Cardiac muscle cell (in vitro differentiated cells and primary cell): Measurements from ENCODE around the gene THADA. TPM values are rescaled to one million over a fixed set of nuclear protein-coding genes. Genes with fewer than 3 reads are reported as not detected.

Experiments
- DNase-seq, 2 donors: peaks; one replicate each; pipeline versions ENCODE4 v3.0.0 to v3.0.0-alpha.2; 2010 to 2017; ENCODE audit warnings: low read depth in 1 of 2, low spot score in 1 of 2
- H3K27ac ChIP-seq: fragments of 200-600 bp; sonication (generic); 2 replicates; pipeline ENCODE4 v1.5.1; 2016
- H3K27me3 ChIP-seq: fragments of 200-600 bp; sonication (generic); 2 replicates; pipeline ENCODE4 v1.6.0; 2016; ENCODE audit warnings: control low read depth
- H3K36me3 ChIP-seq: fragments of 200-600 bp; sonication (generic); 2 replicates; pipeline ENCODE4 v1.5.1; 2016; ENCODE audit warnings: control low read depth
- H3K4me1 ChIP-seq: fragments of 200-600 bp; sonication (generic); 2 replicates; pipeline ENCODE4 v1.8.1; 2017; ENCODE audit warnings: low read depth, mild to moderate bottlenecking, mixed run types
- H3K4me3 ChIP-seq: fragments of 200-600 bp; sonication (generic); 2 replicates; pipeline ENCODE4 v1.5.1; 2016; ENCODE audit warnings: mild to moderate bottlenecking
- H3K9me3 ChIP-seq: fragments of 200-600 bp; sonication (generic); 2 replicates; pipeline ENCODE4 v1.5.1; 2017; ENCODE audit warnings: low read depth, mild to moderate bottlenecking, control low read depth
- polyA plus RNA-seq: library from polyadenylated mRNA; unstranded; fragments of >200 nt; fragmentation: Nextera tagmentation; extraction: Ambion mirVana; gene quantifications from 2 replicates; pipeline ENCODE4 v1.2.1, GENCODE V29; 2016
- total RNA-seq: library from RNA; depleted of rRNA; stranded (reverse); fragments of >200 nt; gene quantifications from 2 replicates; pipeline ENCODE4 v1.2.3, GENCODE V29; 2016
- TF ChIP-seq, protein P1 (sequence below): IDR thresholded peaks from 2 replicates; pipeline ENCODE4 v1.5.1; 2012; ENCODE audit warnings: low read depth, mild to moderate bottlenecking, low read length

Gene THADA
- total and polyA plus RNA-seq, 2 experiments from 2014 or later: 11.9 to 17.3 TPM

DNA sequence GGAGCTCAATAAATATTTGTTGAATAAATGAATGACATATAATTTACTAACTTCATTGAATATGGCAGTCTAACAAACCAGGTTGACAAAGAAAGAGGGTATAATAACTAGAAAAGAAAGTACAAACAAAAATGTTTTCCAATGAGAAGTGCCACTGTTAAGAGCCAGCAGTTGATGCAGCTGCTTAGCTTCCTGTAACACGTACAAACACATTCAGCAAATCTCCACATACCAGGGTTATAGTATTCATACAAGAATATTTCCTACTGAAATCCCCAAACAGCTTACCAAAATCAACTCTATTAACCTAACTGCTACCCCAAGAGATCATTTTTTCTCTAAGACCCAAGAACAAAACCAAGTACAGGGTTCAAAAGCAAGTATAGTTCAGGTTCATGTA, 77.7 kb downstream of the THADA start:
- Histone ChIP-seq H3K27me3 (no peaks in the 10 kb centered on the region), H3K27ac (no peak overlapping the region), H3K36me3 (no peaks in the 10 kb centered on the region), H3K9me3 (no peaks in the 10 kb centered on the region), H3K4me3 (no peak overlapping the region), H3K4me1 (peaks cover 22% of the 10 kb centered on the region)
- TF ChIP-seq, protein P1, sequence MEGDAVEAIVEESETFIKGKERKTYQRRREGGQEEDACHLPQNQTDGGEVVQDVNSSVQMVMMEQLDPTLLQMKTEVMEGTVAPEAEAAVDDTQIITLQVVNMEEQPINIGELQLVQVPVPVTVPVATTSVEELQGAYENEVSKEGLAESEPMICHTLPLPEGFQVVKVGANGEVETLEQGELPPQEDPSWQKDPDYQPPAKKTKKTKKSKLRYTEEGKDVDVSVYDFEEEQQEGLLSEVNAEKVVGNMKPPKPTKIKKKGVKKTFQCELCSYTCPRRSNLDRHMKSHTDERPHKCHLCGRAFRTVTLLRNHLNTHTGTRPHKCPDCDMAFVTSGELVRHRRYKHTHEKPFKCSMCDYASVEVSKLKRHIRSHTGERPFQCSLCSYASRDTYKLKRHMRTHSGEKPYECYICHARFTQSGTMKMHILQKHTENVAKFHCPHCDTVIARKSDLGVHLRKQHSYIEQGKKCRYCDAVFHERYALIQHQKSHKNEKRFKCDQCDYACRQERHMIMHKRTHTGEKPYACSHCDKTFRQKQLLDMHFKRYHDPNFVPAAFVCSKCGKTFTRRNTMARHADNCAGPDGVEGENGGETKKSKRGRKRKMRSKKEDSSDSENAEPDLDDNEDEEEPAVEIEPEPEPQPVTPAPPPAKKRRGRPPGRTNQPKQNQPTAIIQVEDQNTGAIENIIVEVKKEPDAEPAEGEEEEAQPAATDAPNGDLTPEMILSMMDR: no peak
- DNase-seq: peak in 1 of 2 donors; percentile 30

DNA sequence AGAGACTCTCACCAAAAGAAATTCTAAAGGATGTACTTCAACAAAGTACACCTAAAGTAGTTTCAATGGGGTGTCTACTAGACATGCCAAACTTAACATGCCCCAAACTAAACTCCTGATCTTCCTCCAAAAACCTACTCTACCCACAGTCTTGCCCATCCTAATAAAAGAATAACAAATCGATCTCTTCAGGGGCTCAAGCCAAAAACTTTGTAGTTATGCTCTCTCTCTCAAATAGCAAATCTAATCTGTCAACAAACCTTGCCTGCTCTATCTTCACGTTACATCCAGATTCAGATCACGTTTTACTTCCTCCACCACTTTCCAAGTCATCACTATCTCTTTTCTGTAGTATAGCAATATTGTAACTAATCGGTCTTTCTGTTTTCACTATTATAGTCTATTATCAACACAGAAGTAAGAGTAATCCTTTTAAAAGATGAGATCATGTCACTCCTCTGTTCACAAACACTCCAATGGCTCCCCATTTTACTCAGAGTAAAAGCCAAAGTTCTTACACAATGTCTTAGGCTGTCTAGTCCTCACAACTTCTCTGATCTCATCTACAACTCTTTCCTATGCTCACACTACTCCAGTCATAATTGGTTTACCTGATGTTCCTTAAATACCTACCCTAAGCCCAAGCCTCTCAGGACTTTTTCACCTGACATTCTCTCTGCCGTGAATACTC, 79.9 kb downstream of the THADA start:
- no peak for DNase-seq
- no peaks in the 10 kb centered on the region for H3K9me3 ChIP-seq
- H3K4me1 ChIP-seq: peaks cover 26% of the 10 kb centered on the region
- no peaks in the 10 kb centered on the region for H3K36me3 ChIP-seq
- TF ChIP-seq, protein P1: no peak
- no peak overlapping the region for H3K27ac ChIP-seq
- H3K4me3 ChIP-seq: no peak overlapping the region
- no peaks in the 10 kb centered on the region for H3K27me3 ChIP-seq

DNA sequence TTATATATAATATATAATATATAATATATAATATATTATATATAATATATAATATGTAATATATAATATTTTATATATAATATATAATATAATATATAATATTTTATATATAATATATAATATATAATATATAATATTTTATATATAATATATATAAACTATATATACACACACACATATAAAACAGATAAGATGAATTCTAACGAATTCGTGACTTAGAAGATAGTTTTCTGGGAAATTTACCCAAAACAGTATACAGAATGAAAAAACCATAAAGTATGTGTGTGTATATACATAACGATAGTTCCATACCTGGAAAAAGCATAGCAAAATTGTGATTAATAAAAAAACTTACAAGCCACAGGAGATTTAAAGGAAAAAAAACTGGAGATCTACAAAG, 80.6 kb downstream of the THADA start:
- no peaks in the 10 kb centered on the region for H3K27me3 ChIP-seq
- TF ChIP-seq, protein P1: no peak
- H3K4me1 ChIP-seq: peaks cover 26% of the 10 kb centered on the region
- no peak for DNase-seq
- H3K4me3 ChIP-seq: no peak overlapping the region
- H3K36me3 ChIP-seq: no peaks in the 10 kb centered on the region
- no peaks in the 10 kb centered on the region for H3K9me3 ChIP-seq
- H3K27ac ChIP-seq: no peak overlapping the region

DNA sequence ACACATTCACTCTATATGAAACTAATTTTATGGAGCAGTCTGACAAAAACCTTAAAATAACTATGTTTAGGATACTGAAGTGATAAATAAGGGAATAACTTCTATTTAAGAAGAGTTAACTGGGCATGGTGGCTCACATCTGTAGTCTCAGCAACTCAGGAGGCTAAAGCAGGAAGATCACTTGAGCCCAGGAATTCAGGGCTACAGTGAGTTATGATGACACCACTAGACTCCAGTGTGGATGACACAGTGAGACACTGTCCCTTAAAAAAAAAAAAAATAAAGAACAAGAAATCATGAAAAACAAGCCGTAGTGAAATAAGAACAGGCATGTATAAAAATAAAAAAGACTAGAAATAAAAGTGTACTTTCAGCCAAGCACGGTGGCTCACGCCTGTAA, 82.0 kb downstream of the THADA start:
- TF ChIP-seq, protein P1: no peak
- Histone ChIP-seq H3K27ac (no peak overlapping the region), H3K4me3 (no peak overlapping the region), H3K36me3 (no peaks in the 10 kb centered on the region), H3K4me1 (peaks cover 26% of the 10 kb centered on the region), H3K27me3 (no peaks in the 10 kb centered on the region), H3K9me3 (no peaks in the 10 kb centered on the region)
- no peak for DNase-seq

DNA sequence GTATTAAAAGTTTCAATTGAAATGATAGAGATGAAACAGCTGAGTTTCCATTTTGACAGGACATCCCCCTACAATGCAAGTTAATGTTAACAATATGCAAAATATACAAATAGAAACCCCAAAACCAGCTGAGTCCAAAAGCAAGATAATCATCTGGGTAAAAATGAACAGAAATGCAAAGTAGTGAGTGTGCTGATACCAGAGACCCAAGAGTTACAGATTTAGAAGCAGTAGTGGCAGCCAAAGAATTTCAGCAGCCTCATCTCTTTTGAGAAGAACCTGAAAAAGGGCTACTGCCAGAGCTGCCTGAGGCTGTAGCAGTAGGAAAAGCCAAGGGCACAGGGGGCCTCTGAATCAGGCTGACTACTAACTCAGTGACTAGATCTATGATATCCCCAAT, 82.6 kb downstream of the THADA start:
- Histone ChIP-seq H3K4me1 (peaks cover 26% of the 10 kb centered on the region), H3K27me3 (no peaks in the 10 kb centered on the region), H3K9me3 (no peaks in the 10 kb centered on the region), H3K36me3 (no peaks in the 10 kb centered on the region), H3K27ac (no peak overlapping the region), H3K4me3 (no peak overlapping the region)
- DNase-seq: no peak
- TF ChIP-seq, protein P1: no peak
